OCI-LY7 (cell line): Measurements from ENCODE around the gene ITPRIP. TPM values are rescaled to one million over a fixed set of nuclear protein-coding genes. Genes with fewer than 3 reads are reported as not detected.

Experiments used
- BruUV-seq: library from RNA; stranded (reverse); fragments of 400-500 nt; replicated peaks from 2 replicates; lab custom pipeline; 2021; lab: Mats Ljungman, UMichigan
- CTCF ChIA-PET: fragments of 300-600 bp; sonication (Branson Sonifier 250); formaldehyde crosslinking; loops from one replicate; lab custom pipeline; 2022; ENCODE audit warnings: antibody characterized with exemption; ENCODE audit not compliant: unreplicated experiment; lab: Charles Lee
- POLR2A ChIA-PET: fragments of 300-600 bp; sonication (Branson Sonifier 250); formaldehyde crosslinking; loops from one replicate; lab custom pipeline; 2022; ENCODE audit warnings: antibody characterized with exemption; lab: Charles Lee
- DNase-seq: peaks from one replicate; pipeline ENCODE4 v3.0.0-alpha.2; 2015; ENCODE audit warnings: low spot score
- H2AFZ ChIP-seq: fragments of 200-600 bp; sonication (generic), shearing (Covaris generic); 2 replicates; pipeline ENCODE4 v1.6.1; 2014; ENCODE audit warnings: mild to moderate bottlenecking, antibody characterized with exemption, low read length, moderate library complexity
- H3K27ac ChIP-seq: fragments of 200-600 bp; sonication (generic); 2 replicates; pipeline ENCODE4 v1.5.1; 2014; ENCODE audit warnings: mixed run types, low read depth, mild to moderate bottlenecking, moderate library complexity, low read length, inconsistent platforms; ENCODE audit not compliant: poor library complexity, severe bottlenecking
- H3K36me3 ChIP-seq: fragments of 200-600 bp; sonication (generic); 2 replicates; pipeline ENCODE4 v1.6.1; 2014; ENCODE audit warnings: mild to moderate bottlenecking, antibody characterized with exemption, low read length, moderate library complexity, mixed read lengths; ENCODE audit not compliant: insufficient read depth
- H3K4me1 ChIP-seq: fragments of 200-600 bp; sonication (generic); 2 replicates; pipeline ENCODE4 v1.5.1; 2014; ENCODE audit warnings: mild to moderate bottlenecking, low read length; ENCODE audit not compliant: insufficient read depth, poor library complexity, severe bottlenecking
- H3K4me2 ChIP-seq: fragments of 200-600 bp; sonication (generic); 2 replicates; pipeline ENCODE4 v1.6.1; 2014; ENCODE audit warnings: mild to moderate bottlenecking, low read length
- H3K4me3 ChIP-seq: fragments of 200-600 bp; sonication (generic); 2 replicates; pipeline ENCODE4 v1.5.1; 2014; ENCODE audit warnings: mild to moderate bottlenecking, low read depth, low read length; ENCODE audit not compliant: poor library complexity, severe bottlenecking
- H3K79me2 ChIP-seq: fragments of 200-600 bp; sonication (generic); 2 replicates; pipeline ENCODE4 v1.6.1; 2016; ENCODE audit warnings: low read depth, mild to moderate bottlenecking, low read length, moderate library complexity, mixed read lengths; ENCODE audit not compliant: insufficient read depth
- H3K9me2 ChIP-seq: fragments of 200-600 bp; sonication (generic); 2 replicates; pipeline ENCODE4 v1.6.1; 2016; ENCODE audit warnings: mild to moderate bottlenecking, low read length, mixed read lengths; ENCODE audit not compliant: insufficient read depth
- H3K9me3 ChIP-seq: fragments of 200-600 bp; sonication (generic); 2 replicates; pipeline ENCODE4 v1.6.1; 2014; ENCODE audit warnings: mild to moderate bottlenecking, mixed run types, low read length, mixed read lengths
- H4K20me1 ChIP-seq: fragments of 200-600 bp; sonication (generic); 2 replicates; pipeline ENCODE4 v1.6.1; 2014; ENCODE audit warnings: mild to moderate bottlenecking, antibody characterized with exemption, low read length, moderate library complexity, mixed read lengths; ENCODE audit not compliant: insufficient read depth
- EZH2phosphoT487 ChIP-seq: fragments of 200-600 bp; sonication (generic); IDR thresholded peaks from 2 replicates; pipeline ENCODE4 v1.6.1; 2018; ENCODE audit warnings: low read depth, borderline replicate concordance, mild to moderate bottlenecking, mixed run types, antibody characterized with exemption, low read length, moderate library complexity, mixed read lengths
- intact Hi-C: fragments of 100-400 bp; cut with micrococcal nuclease; formaldehyde crosslinking; loops from one replicate; pipeline ENCODE4 v1.10.0; 2022; ENCODE audit not compliant: unreplicated experiment
- total RNA-seq, 2 experiments: library from RNA; depleted of rRNA in 1 of 2; stranded (reverse); fragments of >200 nt in 1 of 2; shearing (Covaris generic) in 1 of 2; gene quantifications; 2 replicates each; pipeline ENCODE4 v1.2.3, GENCODE V29; 2014 to 2022
- TF ChIP-seq, protein P1 (sequence below): fragments of 200-600 bp; sonication (generic); conservative IDR thresholded peaks from 2 replicates; pipeline ENCODE4 v1.5.1; 2014; ENCODE audit warnings: mild to moderate bottlenecking, antibody characterized with exemption, low read length, moderate library complexity, mixed read lengths

Gene ITPRIP
- total RNA-seq, 2 experiments from 2014 or later: 6.0 to 18.0 TPM

DNA sequence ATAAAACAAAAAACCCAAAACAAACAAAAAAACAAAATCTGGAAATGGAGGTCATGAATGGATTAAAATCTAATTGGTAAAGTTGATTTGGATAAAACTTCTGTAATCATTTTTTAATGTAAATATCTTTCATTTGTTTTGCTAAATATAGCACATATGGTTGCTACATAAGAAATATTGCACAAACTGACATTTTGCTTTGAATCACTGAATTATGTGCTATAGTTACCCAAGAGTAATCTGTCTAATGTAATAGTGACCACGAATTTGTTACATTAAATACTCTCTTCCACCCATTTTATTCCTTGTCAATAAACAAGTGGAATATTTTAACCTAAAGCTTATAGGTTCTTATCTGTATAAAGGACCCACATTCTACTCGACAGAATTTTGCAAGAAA lies 21.5 kb upstream of the ITPRIP start:
- no TSS peak for BruUV-seq
- H3K4me1 ChIP-seq: no peaks in the 10 kb centered on the region

DNA sequence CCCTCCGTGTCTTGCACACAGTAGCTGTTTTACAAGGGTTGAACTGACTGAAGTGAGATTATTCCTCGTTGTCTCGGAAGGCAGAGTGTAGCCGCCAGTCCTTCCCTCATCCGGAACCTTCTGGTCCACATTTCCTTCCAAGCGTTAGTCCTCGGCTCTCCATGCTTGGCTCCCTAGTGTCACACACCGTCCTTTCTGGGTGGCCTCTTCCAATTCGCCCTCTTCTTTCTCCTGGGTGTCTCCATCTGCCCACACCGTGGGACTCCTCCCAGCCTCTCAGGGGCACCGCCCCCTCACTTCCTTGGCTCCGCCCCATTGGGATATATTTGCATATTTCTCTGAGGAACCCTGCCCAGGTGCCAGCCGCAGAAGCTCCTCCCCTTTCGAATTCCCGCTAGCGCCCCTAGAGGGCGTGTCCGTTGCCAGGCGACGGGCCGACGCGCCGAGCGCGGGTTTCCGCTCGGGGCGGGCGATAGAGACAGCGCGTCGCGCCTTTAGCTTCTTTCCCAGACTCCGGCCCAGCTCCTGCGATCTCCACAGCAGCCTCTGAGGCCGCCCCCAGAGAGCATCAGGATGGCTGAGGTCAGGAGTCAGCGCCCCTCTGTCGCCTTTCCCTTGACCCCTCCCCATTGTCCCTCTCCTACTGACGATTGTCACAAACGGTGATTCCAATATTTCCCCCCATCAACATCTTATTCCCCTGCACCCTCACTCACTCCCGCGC lies 15.2 kb upstream of the ITPRIP start, which contains the start of gene CFAP58:
TSS of gene CFAP58 (plus strand) at position 509 of the 724 bp plus-strand sequence. CDS start at position 574, 65 bp downstream.
- POLR2A ChIA-PET: interaction anchor here (1.1 to 2.0 kb wide), 3 partner anchors 15 to 62 kb away, joined by 3 to 6 read pairs (median 3); partner anchors contain the start of gene ITPRIP
- H2AFZ ChIP-seq: peak within 1 kb of the TSS; percentile 86

More for the DNA sequence above, 21.5 kb upstream of the ITPRIP start:
- Histone ChIP-seq H3K4me2 (no peak overlapping the region), H3K36me3 (no peaks in the 10 kb centered on the region), H3K9me2 (no peaks in the 10 kb centered on the region), H2AFZ (no peak overlapping the region), H3K27ac (no peak overlapping the region), H3K9me3 (no peaks in the 10 kb centered on the region), H4K20me1 (no peaks in the 10 kb centered on the region), H3K4me3 (no peak overlapping the region), H3K79me2 (no peaks in the 10 kb centered on the region)
- CTCF ChIA-PET: no interaction called here
- DNase-seq: no peak
- POLR2A ChIA-PET: interaction anchor here (0.6 kb wide), 1 partner anchor 60 kb away, joined by 3 read pairs; no protein-coding TSS in a partner anchor
- intact Hi-C loops: no loop called here
- no peak for TF ChIP-seq EZH2phosphoT487
- TF ChIP-seq, protein P1, sequence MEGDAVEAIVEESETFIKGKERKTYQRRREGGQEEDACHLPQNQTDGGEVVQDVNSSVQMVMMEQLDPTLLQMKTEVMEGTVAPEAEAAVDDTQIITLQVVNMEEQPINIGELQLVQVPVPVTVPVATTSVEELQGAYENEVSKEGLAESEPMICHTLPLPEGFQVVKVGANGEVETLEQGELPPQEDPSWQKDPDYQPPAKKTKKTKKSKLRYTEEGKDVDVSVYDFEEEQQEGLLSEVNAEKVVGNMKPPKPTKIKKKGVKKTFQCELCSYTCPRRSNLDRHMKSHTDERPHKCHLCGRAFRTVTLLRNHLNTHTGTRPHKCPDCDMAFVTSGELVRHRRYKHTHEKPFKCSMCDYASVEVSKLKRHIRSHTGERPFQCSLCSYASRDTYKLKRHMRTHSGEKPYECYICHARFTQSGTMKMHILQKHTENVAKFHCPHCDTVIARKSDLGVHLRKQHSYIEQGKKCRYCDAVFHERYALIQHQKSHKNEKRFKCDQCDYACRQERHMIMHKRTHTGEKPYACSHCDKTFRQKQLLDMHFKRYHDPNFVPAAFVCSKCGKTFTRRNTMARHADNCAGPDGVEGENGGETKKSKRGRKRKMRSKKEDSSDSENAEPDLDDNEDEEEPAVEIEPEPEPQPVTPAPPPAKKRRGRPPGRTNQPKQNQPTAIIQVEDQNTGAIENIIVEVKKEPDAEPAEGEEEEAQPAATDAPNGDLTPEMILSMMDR: no peak

More for the DNA sequence above, 15.2 kb upstream of the ITPRIP start, which contains the start of gene CFAP58:
- peaks cover 33% of the 10 kb centered on the region for H3K4me1 ChIP-seq
- peak within 1 kb of the TSS; percentile 68 for H3K4me3 ChIP-seq
- H3K79me2 ChIP-seq: no peaks in the 10 kb centered on the region
- TF ChIP-seq, protein P1: peak; percentile 71
- TF ChIP-seq EZH2phosphoT487: no peak
- H3K4me2 ChIP-seq: peak within 1 kb of the TSS; percentile 77
- H4K20me1 ChIP-seq: no peaks in the 10 kb centered on the region
- no peaks in the 10 kb centered on the region for H3K36me3 ChIP-seq
- no TSS peak for BruUV-seq
- intact Hi-C loops: loop anchor here (5.0 kb wide), 1 partner anchor 231 kb away; the partner anchor contains the start of gene SFR1
- H3K27ac ChIP-seq: no peak within 1 kb of the TSS
- CTCF ChIA-PET: interaction anchor here (1.1 to 1.5 kb wide), 2 partner anchors 55 to 79 kb away, joined by 3 read pairs; no protein-coding TSS in a partner anchor
- peak; percentile 87 for DNase-seq
- no peaks in the 10 kb centered on the region for H3K9me2 ChIP-seq
- H3K9me3 ChIP-seq: no peaks in the 10 kb centered on the region
